Prostate gland (tissue), 2 donors: Measurements from ENCODE around the gene MOG.

Experiments
- CTCF ChIP-seq, 4 experiments: fragments of 200-600 bp in 2 of 4; fragments of 450-650 bp in 2 of 4; sonication (generic) in 2 of 4; IDR thresholded peaks; 1 replicate in 3 of 4; 2 replicates in 1 of 4; pipeline ENCODE4 v1.5.1; 2016 to 2019; ENCODE audit warnings: antibody characterized with exemption in 4 of 4, mild to moderate bottlenecking in 2 of 4, moderate library complexity in 2 of 4
- POLR2A ChIP-seq: fragments of 450-650 bp; IDR thresholded peaks from one replicate; pipeline ENCODE4 v1.6.1; 2016; ENCODE audit warnings: antibody characterized with exemption, mild to moderate bottlenecking
- POLR2AphosphoS5 ChIP-seq: sonication (generic); formaldehyde crosslinking; IDR thresholded peaks from one replicate; pipeline ENCODE4 v1.6.1; 2017; ENCODE audit warnings: antibody characterized with exemption

- no peak for TF ChIP-seq CTCF (IDR thresholded peaks at IDR 0.05)
- TF ChIP-seq POLR2AphosphoS5, result no peak
- no peak for TF ChIP-seq POLR2A
Measured at GRCh38 chr6:29620630-29621029, 36.3 kb upstream of the MOG start.
